ENCODE data around the gene CCDC187. TPM values are rescaled to one million over a fixed set of nuclear protein-coding genes. Genes with fewer than 3 reads are reported as not detected.

CCDC187 gene
- total and polyA plus RNA-seq, 2 of the 8 experiments (the other 6 are each of a cell fraction or from before 2014, with no cell fraction given): 0.02 TPM; not detected in 1

DNA sequence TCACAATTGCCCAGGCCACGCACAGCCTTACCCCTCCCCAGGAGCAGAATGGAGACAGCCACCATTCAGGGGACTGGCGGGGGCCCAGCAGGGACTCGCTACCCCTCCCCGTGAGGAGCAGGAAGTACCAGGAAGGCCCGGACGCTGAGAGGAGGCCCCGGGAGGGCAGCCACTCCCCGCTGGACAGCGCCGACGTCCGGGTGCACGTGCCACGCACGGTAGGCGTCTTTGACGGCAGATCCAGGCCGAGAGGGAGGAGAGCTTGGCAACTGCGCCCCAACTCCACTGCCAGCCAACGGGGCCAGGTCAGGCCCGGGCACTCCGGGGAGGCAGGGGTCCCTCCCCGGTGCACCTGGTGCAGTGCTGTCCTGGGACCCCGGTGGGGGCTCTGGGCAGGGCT, 45.7 kb upstream of the CCDC187 start (continued):
- TF ChIP-seq, protein P1, sequence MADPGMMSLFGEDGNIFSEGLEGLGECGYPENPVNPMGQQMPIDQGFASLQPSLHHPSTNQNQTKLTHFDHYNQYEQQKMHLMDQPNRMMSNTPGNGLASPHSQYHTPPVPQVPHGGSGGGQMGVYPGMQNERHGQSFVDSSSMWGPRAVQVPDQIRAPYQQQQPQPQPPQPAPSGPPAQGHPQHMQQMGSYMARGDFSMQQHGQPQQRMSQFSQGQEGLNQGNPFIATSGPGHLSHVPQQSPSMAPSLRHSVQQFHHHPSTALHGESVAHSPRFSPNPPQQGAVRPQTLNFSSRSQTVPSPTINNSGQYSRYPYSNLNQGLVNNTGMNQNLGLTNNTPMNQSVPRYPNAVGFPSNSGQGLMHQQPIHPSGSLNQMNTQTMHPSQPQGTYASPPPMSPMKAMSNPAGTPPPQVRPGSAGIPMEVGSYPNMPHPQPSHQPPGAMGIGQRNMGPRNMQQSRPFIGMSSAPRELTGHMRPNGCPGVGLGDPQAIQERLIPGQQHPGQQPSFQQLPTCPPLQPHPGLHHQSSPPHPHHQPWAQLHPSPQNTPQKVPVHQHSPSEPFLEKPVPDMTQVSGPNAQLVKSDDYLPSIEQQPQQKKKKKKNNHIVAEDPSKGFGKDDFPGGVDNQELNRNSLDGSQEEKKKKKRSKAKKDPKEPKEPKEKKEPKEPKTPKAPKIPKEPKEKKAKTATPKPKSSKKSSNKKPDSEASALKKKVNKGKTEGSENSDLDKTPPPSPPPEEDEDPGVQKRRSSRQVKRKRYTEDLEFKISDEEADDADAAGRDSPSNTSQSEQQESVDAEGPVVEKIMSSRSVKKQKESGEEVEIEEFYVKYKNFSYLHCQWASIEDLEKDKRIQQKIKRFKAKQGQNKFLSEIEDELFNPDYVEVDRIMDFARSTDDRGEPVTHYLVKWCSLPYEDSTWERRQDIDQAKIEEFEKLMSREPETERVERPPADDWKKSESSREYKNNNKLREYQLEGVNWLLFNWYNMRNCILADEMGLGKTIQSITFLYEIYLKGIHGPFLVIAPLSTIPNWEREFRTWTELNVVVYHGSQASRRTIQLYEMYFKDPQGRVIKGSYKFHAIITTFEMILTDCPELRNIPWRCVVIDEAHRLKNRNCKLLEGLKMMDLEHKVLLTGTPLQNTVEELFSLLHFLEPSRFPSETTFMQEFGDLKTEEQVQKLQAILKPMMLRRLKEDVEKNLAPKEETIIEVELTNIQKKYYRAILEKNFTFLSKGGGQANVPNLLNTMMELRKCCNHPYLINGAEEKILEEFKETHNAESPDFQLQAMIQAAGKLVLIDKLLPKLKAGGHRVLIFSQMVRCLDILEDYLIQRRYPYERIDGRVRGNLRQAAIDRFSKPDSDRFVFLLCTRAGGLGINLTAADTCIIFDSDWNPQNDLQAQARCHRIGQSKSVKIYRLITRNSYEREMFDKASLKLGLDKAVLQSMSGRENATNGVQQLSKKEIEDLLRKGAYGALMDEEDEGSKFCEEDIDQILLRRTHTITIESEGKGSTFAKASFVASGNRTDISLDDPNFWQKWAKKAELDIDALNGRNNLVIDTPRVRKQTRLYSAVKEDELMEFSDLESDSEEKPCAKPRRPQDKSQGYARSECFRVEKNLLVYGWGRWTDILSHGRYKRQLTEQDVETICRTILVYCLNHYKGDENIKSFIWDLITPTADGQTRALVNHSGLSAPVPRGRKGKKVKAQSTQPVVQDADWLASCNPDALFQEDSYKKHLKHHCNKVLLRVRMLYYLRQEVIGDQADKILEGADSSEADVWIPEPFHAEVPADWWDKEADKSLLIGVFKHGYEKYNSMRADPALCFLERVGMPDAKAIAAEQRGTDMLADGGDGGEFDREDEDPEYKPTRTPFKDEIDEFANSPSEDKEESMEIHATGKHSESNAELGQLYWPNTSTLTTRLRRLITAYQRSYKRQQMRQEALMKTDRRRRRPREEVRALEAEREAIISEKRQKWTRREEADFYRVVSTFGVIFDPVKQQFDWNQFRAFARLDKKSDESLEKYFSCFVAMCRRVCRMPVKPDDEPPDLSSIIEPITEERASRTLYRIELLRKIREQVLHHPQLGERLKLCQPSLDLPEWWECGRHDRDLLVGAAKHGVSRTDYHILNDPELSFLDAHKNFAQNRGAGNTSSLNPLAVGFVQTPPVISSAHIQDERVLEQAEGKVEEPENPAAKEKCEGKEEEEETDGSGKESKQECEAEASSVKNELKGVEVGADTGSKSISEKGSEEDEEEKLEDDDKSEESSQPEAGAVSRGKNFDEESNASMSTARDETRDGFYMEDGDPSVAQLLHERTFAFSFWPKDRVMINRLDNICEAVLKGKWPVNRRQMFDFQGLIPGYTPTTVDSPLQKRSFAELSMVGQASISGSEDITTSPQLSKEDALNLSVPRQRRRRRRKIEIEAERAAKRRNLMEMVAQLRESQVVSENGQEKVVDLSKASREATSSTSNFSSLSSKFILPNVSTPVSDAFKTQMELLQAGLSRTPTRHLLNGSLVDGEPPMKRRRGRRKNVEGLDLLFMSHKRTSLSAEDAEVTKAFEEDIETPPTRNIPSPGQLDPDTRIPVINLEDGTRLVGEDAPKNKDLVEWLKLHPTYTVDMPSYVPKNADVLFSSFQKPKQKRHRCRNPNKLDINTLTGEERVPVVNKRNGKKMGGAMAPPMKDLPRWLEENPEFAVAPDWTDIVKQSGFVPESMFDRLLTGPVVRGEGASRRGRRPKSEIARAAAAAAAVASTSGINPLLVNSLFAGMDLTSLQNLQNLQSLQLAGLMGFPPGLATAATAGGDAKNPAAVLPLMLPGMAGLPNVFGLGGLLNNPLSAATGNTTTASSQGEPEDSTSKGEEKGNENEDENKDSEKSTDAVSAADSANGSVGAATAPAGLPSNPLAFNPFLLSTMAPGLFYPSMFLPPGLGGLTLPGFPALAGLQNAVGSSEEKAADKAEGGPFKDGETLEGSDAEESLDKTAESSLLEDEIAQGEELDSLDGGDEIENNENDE (IDR thresholded peaks at IDR 0.05; ENCODE audit: insufficient replicate concordance, low read length): no peak
- TF ChIP-seq NRF1 (IDR thresholded peaks at IDR 0.05; ENCODE audit: low read depth, low read length): no peak
- TF ChIP-seq SP1 (IDR thresholded peaks at IDR 0.05; ENCODE audit: low read depth, low read length): no peak
- TF ChIP-seq POLR2A (IDR thresholded peaks at IDR 0.05; ENCODE audit: control extremely low read depth in 1 of 2, low read depth in 2 of 2, low read length in 2 of 2): no peak
- TF ChIP-seq, protein P2, sequence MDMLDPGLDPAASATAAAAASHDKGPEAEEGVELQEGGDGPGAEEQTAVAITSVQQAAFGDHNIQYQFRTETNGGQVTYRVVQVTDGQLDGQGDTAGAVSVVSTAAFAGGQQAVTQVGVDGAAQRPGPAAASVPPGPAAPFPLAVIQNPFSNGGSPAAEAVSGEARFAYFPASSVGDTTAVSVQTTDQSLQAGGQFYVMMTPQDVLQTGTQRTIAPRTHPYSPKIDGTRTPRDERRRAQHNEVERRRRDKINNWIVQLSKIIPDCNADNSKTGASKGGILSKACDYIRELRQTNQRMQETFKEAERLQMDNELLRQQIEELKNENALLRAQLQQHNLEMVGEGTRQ (IDR thresholded peaks at IDR 0.05; ENCODE audit: low read length): no peak
- TF ChIP-seq JUND (IDR thresholded peaks at IDR 0.05; ENCODE audit: low read length): no peak
- no peak for TF ChIP-seq KDM1A (IDR thresholded peaks at IDR 0.05; ENCODE audit: borderline replicate concordance, low read length)
- no peak for TF ChIP-seq CREB1 (IDR thresholded peaks at IDR 0.05)
- no peak for TF ChIP-seq KDM4A (IDR thresholded peaks at IDR 0.05; ENCODE audit: low read depth, low read length, severe bottlenecking)
- TF ChIP-seq E2F6 (IDR thresholded peaks at IDR 0.05): no peak
- no peak for TF ChIP-seq GABPA (IDR thresholded peaks at IDR 0.05; ENCODE audit: borderline replicate concordance, insufficient read depth, low read length)
